Endothelial cell (in vitro differentiated cells): ENCODE measurements around the gene HOXA3. TPM values are rescaled to one million over a fixed set of nuclear protein-coding genes. Genes with fewer than 3 reads are reported as not detected.

Experiments used
- DNase-seq: peaks from one replicate; pipeline ENCODE4 v3.0.0; 2021; ENCODE audit warnings: low spot score
- H3K27ac Mint-ChIP-seq: one replicate; pipeline ENCODE4 v1.8.0; 2021; ENCODE audit warnings: mixed read lengths, inconsistent platforms; ENCODE audit not compliant: unreplicated experiment
- H3K27me3 Mint-ChIP-seq: one replicate; pipeline ENCODE4 v1.8.0; 2021; ENCODE audit warnings: mild to moderate bottlenecking, moderate library complexity, mixed read lengths, inconsistent platforms; ENCODE audit not compliant: unreplicated experiment
- H3K36me3 Mint-ChIP-seq: one replicate; pipeline ENCODE4 v1.8.0; 2021; ENCODE audit warnings: mild to moderate bottlenecking, low read depth, mixed read lengths, inconsistent platforms; ENCODE audit not compliant: unreplicated experiment
- H3K4me1 Mint-ChIP-seq: one replicate; pipeline ENCODE4 v1.8.0; 2021; ENCODE audit warnings: mild to moderate bottlenecking, mixed read lengths, inconsistent platforms; ENCODE audit not compliant: unreplicated experiment
- H3K4me3 Mint-ChIP-seq: one replicate; pipeline ENCODE4 v1.8.0; 2021; ENCODE audit warnings: mild to moderate bottlenecking, mixed read lengths, inconsistent platforms; ENCODE audit not compliant: unreplicated experiment
- H3K9me3 Mint-ChIP-seq: one replicate; pipeline ENCODE4 v1.8.0; 2021; ENCODE audit warnings: mixed read lengths, inconsistent platforms; ENCODE audit not compliant: unreplicated experiment
- total RNA-seq: library from RNA; stranded (reverse); fragmentation: NEBNext Ultra II Directional; extraction: Animal tissue kit (Norgen Biotek cat#: 25700); gene quantifications from one replicate; pipeline ENCODE4 v1.2.1, GENCODE V29; 2021; ENCODE audit not compliant: unreplicated experiment
- TF ChIP-seq, protein P1 (sequence below): fragments of 200-600 bp; sonication (generic); IDR thresholded peaks from one replicate; pipeline ENCODE4 v1.5.0; 2021; ENCODE audit warnings: antibody characterized with exemption; ENCODE audit not compliant: unreplicated experiment

Gene HOXA3
- total RNA-seq, 1 donor from 2014 or later = 0.13 TPM

DNA sequence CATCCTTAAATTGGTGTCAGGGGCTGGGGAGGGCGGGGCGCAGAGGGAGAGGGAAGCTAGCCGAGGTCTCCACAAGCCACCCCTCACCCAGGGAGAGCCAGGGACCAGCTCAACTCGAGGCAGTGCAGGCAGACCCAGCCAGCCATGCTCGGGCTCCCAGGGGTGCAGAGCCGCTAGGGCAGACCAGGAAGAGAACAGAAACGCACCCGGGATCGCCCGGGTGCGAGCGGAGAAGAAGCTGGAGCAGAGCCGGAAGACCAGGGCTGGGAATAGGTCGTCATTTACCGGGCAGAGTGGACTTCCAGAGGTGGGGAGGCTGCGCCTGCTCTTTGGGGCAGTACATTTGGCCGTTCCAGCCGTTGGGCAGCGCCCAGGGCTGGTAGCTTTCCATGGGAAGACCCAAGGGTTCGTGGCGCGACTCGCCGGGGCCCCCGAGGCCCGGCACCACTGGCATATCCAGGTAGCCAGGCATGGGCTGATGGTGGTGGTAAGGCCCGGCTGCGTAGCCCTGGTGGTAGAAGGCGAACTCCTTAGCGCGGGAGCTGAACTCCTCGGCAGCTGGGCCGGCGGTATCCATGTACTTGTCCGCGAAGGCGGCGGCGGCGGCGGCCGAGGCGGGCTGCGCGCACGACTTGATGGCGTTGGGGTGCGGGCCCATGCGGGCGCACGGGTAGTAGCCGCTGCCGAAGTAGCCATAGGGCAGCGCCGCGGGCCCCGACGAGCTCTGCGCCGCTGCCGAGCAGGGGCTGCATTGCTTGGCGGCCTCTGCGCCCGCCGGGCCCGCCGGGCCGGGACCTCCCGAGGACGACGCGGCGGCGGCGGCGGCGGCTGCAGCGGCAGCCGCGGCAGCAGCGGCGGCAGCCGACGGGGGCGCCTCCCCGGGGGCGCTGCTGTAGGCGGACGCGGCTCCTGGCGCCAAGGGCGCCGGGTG, 46.8 kb upstream of the HOXA3 start:
- Mint-ChIP-seq H3K36me3 (no peaks in the 10 kb centered on the region), H3K4me3 (no peak overlapping the region), H3K27me3 (peaks cover 27% of the 10 kb centered on the region), H3K4me1 (peaks cover 22% of the 10 kb centered on the region), H3K9me3 (no peaks in the 10 kb centered on the region), H3K27ac (no peak overlapping the region)
- TF ChIP-seq, protein P1, sequence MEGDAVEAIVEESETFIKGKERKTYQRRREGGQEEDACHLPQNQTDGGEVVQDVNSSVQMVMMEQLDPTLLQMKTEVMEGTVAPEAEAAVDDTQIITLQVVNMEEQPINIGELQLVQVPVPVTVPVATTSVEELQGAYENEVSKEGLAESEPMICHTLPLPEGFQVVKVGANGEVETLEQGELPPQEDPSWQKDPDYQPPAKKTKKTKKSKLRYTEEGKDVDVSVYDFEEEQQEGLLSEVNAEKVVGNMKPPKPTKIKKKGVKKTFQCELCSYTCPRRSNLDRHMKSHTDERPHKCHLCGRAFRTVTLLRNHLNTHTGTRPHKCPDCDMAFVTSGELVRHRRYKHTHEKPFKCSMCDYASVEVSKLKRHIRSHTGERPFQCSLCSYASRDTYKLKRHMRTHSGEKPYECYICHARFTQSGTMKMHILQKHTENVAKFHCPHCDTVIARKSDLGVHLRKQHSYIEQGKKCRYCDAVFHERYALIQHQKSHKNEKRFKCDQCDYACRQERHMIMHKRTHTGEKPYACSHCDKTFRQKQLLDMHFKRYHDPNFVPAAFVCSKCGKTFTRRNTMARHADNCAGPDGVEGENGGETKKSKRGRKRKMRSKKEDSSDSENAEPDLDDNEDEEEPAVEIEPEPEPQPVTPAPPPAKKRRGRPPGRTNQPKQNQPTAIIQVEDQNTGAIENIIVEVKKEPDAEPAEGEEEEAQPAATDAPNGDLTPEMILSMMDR = no peak
- DNase-seq = no peak

DNA sequence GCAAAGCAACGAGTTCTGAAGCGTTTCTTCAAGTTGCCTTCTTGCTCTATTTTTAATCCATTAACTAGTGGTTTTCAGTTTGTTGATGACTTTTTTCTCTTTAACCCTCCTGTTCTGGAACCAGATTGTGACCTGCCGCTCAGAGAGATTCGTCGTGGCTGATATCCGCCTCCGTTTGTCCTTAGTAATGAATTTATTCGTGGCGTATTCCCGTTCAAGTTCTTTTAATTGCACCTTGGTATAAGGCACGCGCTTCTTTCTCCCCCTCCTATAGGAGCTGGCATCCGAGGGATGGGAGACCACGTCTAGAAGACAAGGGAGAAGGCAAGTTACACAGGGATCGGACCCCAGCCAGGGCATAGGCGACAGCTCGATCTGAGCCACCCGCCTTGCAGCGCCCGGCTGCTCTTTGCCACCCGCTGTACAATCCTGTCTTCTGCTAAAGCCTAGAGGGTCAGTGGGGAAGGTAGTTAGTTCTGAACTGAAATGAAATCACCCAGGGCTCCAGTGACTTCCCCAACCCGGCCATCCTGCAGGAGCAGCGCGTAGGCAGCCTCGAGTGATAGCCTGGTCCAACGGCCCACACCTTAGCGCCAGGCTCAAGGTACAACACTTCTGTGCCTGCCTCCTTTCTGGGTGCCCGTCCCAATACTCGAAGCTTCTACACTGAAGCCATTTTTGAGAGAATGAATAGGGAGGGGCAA, 45.9 kb upstream of the HOXA3 start:
- Mint-ChIP-seq H3K27me3 (peaks cover 29% of the 10 kb centered on the region), H3K4me1 (peaks cover 22% of the 10 kb centered on the region), H3K4me3 (peak overlapping the region; percentile 13), H3K36me3 (no peaks in the 10 kb centered on the region), H3K9me3 (no peaks in the 10 kb centered on the region), H3K27ac (peak overlapping the region; percentile 19)
- DNase-seq = no peak
- TF ChIP-seq, protein P1 = no peak

DNA sequence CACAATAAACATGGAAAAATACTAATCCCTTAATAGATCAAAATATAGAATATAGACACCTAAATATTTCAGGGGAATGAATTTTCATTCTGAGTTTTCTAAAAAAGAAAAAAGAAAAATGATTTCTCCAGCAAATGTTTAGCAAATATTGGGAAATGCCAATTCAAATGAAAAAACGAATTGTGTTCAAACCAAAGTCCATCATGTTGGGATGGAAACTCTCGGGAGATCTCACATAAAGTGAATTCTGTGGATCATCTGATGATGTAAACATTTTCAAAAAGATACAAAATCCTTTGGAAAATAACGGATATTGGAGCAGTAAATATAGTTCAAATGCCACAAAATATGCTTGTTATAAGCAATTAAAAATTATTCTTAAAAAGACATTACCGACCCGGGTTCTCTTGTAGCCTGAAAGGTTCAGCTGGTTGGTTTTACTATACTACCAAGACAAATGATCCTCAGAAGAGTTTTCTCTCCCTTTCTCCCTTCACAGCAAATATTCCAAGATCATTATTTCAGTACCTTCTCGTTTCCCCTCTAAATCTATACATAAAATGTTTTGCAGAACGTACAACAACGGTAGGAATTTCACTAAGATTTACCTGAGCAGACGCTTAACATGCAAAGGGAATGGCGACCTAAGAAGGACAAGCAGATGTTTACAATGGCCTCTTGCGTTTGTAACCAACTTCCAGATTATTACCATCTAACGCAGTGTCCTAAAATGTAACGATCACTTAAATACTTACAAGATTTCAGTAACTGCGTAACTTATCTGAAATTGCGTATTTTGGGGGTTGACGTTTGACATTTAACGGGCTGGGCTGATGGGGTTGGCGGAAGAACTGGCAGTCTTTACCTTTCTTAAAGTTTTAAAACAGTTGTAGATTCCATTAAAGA, 45.0 kb upstream of the HOXA3 start:
- H3K9me3 Mint-ChIP-seq = no peaks in the 10 kb centered on the region
- H3K4me1 Mint-ChIP-seq = peaks cover 22% of the 10 kb centered on the region
- H3K36me3 Mint-ChIP-seq = no peaks in the 10 kb centered on the region
- peaks cover 31% of the 10 kb centered on the region for H3K27me3 Mint-ChIP-seq
- no peak overlapping the region for H3K27ac Mint-ChIP-seq
- no peak for DNase-seq
- TF ChIP-seq, protein P1 = no peak
- no peak overlapping the region for H3K4me3 Mint-ChIP-seq

DNA sequence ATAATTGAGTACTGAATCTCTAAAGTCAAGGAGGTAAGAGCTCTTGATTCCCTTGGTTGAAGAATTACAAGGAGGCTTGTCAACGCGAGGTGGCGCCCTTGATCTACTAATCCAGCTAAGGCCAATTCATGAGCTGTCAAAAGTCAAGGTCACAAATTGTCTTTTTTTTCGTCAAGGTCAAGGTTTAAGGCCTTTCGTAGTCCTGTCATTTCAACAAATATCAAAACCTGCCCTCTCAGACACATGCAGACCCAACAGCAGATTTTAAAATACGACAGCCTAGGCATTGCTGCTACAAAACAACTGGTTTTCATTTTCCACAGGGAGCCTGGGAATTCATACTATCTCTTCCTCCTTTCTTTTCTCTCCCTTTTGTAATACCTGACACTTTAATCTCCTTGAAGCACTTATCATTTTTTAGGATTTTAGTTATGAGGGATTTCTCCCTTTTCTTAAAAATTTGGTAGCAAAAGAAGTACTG, 43.9 kb upstream of the HOXA3 start:
- no peaks in the 10 kb centered on the region for H3K36me3 Mint-ChIP-seq
- H3K27ac Mint-ChIP-seq = no peak overlapping the region
- H3K9me3 Mint-ChIP-seq = no peaks in the 10 kb centered on the region
- TF ChIP-seq, protein P1 = peak; percentile 81
- H3K27me3 Mint-ChIP-seq = peaks cover 37% of the 10 kb centered on the region
- DNase-seq = peak; percentile 82
- H3K4me3 Mint-ChIP-seq = no peak overlapping the region
- H3K4me1 Mint-ChIP-seq = peaks cover 13% of the 10 kb centered on the region
